ENCODE measurements around the gene ARL6IP5.

ARL6IP5 gene

DNA sequence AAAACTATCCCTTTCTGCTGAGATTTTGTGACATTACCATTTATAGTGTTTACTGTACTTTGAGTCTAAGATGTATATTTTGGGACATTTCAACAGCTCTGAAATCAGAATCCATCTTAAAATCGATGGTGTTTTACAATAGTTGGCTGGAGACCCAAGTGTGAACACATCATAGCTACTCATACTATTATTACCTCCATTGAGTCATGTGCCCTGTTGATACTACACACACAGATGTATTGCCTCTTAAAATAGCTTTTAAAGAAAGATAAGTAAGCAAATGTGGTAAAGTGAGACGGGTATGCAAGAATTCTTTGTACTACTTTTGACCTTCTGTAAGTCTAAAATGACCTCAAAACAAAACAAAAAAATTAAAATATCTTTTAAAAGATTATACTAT is 31.0 kb downstream of the ARL6IP5 start:
- Histone ChIP-seq H3K27me3 (ENCODE audit: control insufficient read depth in 2 of 2, insufficient read depth in 2 of 2, low read length in 2 of 2) (no peaks in the 10 kb centered on the region), H3K27ac (ENCODE audit: low read depth in 2 of 2, low read length in 2 of 2) (no peak overlapping the region), H3K4me1 (ENCODE audit: control insufficient read depth in 2 of 2, insufficient read depth in 2 of 2, low read length in 2 of 2) (peaks cover 0 to 4% of the 10 kb centered on the region in 2 donors), H3K9ac (ENCODE audit: low read depth in 1 of 2, low read length in 2 of 2) (no peak overlapping the region), H3K36me3 (ENCODE audit: control insufficient read depth in 2 of 2, insufficient read depth in 2 of 2, low read length in 2 of 2) (no peaks in the 10 kb centered on the region), H3K9me3 (ENCODE audit: control insufficient read depth in 2 of 2, low read length in 2 of 2) (no peaks in the 10 kb centered on the region), H3K4me3 (ENCODE audit: low read length in 2 of 2) (no peak overlapping the region)

DNA sequence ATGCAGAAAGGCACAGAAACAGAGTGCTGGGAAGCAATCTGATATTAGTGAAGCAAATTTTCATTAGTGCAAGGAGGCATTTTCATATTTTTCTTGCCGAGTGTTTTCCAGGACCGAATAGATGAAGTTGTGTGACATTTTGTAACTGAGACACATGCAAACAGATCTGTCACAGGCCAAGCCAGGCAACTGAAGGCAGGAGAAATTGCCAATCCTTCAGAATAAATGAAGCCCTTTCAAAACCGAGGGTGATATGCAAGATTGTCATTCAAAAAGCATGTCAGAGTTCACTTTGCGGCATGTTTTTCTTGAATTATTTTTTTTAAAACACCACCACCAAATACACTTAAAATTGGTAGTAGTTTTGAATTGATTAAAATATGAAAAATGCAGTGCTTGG is 31.4 kb downstream of the ARL6IP5 start:
- no peak overlapping the region for H3K9ac ChIP-seq (ENCODE audit: low read depth in 1 of 2, low read length in 2 of 2)
- peaks cover 0 to 4% of the 10 kb centered on the region in 2 donors for H3K4me1 ChIP-seq (ENCODE audit: control insufficient read depth in 2 of 2, insufficient read depth in 2 of 2, low read length in 2 of 2)
- H3K27ac ChIP-seq (ENCODE audit: low read depth in 2 of 2, low read length in 2 of 2): no peak overlapping the region
- H3K4me3 ChIP-seq (ENCODE audit: low read length in 2 of 2): no peak overlapping the region
- no peaks in the 10 kb centered on the region for H3K27me3 ChIP-seq (ENCODE audit: control insufficient read depth in 2 of 2, insufficient read depth in 2 of 2, low read length in 2 of 2)
- H3K36me3 ChIP-seq (ENCODE audit: control insufficient read depth in 2 of 2, insufficient read depth in 2 of 2, low read length in 2 of 2): no peaks in the 10 kb centered on the region
- no peaks in the 10 kb centered on the region for H3K9me3 ChIP-seq (ENCODE audit: control insufficient read depth in 2 of 2, low read length in 2 of 2)

DNA sequence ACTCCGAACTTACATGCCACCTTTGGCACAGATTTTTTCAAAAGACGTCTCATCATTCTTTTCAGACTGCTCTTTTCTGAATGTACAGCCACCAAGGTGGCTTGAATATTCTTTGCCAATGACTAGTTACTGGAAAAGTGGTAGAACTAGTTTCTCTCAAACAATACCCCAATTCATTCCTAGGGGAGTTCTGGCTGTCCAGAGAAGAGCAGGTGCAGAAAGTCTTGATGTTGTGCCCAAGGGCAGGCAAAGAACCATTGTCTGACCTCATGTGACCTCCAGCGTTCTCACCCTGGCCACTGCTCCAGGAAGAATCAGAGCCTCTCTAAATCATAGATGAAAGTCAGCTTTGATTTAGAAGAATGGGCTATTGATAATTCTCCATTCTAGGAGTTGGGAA is 32.2 kb downstream of the ARL6IP5 start:
- H3K27me3 ChIP-seq (ENCODE audit: control insufficient read depth in 2 of 2, insufficient read depth in 2 of 2, low read length in 2 of 2): no peaks in the 10 kb centered on the region
- H3K27ac ChIP-seq (ENCODE audit: low read depth in 2 of 2, low read length in 2 of 2): no peak overlapping the region
- H3K4me3 ChIP-seq (ENCODE audit: low read length in 2 of 2): no peak overlapping the region
- H3K4me1 ChIP-seq (ENCODE audit: control insufficient read depth in 2 of 2, insufficient read depth in 2 of 2, low read length in 2 of 2): peaks cover 0 to 4% of the 10 kb centered on the region in 2 donors
- no peak overlapping the region for H3K9ac ChIP-seq (ENCODE audit: low read depth in 1 of 2, low read length in 2 of 2)
- H3K36me3 ChIP-seq (ENCODE audit: control insufficient read depth in 2 of 2, insufficient read depth in 2 of 2, low read length in 2 of 2): no peaks in the 10 kb centered on the region
- H3K9me3 ChIP-seq (ENCODE audit: control insufficient read depth in 2 of 2, low read length in 2 of 2): no peaks in the 10 kb centered on the region

DNA sequence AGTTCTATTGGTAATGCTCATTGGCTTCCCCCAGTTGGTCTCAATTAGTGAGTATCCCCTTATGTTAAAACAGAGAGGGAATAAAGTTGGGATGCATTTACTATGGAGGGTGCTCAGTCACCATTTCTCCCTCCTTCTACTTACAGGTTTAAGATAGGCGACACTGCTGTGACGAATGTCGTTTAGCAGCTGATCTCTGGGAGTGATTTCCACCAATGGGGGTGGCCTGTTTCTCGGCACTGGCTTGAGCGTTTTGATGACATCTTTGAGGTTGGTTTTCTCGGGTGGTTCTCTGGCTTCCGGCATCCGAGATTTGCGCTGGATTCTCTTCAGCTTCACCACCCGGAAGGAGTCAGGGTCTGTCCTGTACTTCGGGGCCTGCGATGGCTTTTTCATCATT is 33.8 kb downstream of the ARL6IP5 start:
- Histone ChIP-seq H3K9me3 (ENCODE audit: control insufficient read depth in 2 of 2, low read length in 2 of 2) (no peaks in the 10 kb centered on the region), H3K27ac (ENCODE audit: low read depth in 2 of 2, low read length in 2 of 2) (no peak overlapping the region), H3K27me3 (ENCODE audit: control insufficient read depth in 2 of 2, insufficient read depth in 2 of 2, low read length in 2 of 2) (no peaks in the 10 kb centered on the region), H3K4me3 (ENCODE audit: low read length in 2 of 2) (no peak overlapping the region), H3K36me3 (ENCODE audit: control insufficient read depth in 2 of 2, insufficient read depth in 2 of 2, low read length in 2 of 2) (no peaks in the 10 kb centered on the region), H3K4me1 (ENCODE audit: control insufficient read depth in 2 of 2, insufficient read depth in 2 of 2, low read length in 2 of 2) (peaks cover 0 to 4% of the 10 kb centered on the region in 2 donors), H3K9ac (ENCODE audit: low read depth in 1 of 2, low read length in 2 of 2) (no peak overlapping the region)

DNA sequence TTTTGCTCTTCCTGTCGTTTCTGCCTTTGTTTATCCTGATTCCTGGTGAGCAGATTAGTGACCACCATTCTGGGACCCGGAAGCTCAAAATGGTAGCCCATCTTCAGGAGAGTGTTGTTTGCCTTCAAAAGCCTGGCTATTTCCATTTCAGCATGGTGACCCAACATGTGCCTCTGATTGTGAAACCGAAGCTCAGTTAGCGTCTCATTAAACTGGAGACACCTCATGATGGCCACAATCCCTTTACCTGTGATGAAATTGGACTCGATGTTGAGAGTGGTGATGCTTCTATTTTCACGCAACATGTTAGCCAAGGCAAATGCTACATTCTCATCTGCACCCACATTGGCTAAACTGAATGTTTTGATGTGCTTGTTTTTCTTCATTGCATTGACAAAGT is 34.4 kb downstream of the ARL6IP5 start:
- Histone ChIP-seq H3K9me3 (ENCODE audit: control insufficient read depth in 2 of 2, low read length in 2 of 2) (no peaks in the 10 kb centered on the region), H3K4me3 (ENCODE audit: low read length in 2 of 2) (no peak overlapping the region), H3K27me3 (ENCODE audit: control insufficient read depth in 2 of 2, insufficient read depth in 2 of 2, low read length in 2 of 2) (no peaks in the 10 kb centered on the region), H3K4me1 (ENCODE audit: control insufficient read depth in 2 of 2, insufficient read depth in 2 of 2, low read length in 2 of 2) (peaks cover 0 to 4% of the 10 kb centered on the region in 2 donors), H3K9ac (ENCODE audit: low read depth in 1 of 2, low read length in 2 of 2) (no peak overlapping the region), H3K27ac (ENCODE audit: low read depth in 2 of 2, low read length in 2 of 2) (no peak overlapping the region), H3K36me3 (ENCODE audit: control insufficient read depth in 2 of 2, insufficient read depth in 2 of 2, low read length in 2 of 2) (no peaks in the 10 kb centered on the region)

DNA sequence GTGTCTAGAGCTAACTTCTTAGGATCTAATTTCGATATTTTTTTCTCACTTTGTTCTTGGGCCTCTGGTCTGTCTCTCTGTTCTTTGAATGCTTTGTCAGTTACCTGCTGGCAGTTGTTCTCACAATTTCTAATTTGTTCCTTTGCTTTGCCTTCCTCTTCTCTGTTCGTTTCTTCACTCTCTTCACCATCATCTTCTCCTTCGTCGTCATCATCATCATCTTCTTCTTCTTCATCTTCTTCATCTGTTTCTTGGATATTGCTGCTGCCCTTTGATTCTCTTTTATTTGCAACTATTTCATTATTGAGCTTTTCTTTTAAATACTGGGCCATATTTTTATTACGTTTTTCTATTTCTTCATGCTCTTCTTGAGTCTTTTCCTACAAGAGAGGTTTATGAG is 34.9 kb downstream of the ARL6IP5 start:
- Histone ChIP-seq H3K9ac (ENCODE audit: low read depth in 1 of 2, low read length in 2 of 2) (no peak overlapping the region), H3K27ac (ENCODE audit: low read depth in 2 of 2, low read length in 2 of 2) (no peak overlapping the region), H3K4me1 (ENCODE audit: control insufficient read depth in 2 of 2, insufficient read depth in 2 of 2, low read length in 2 of 2) (peaks cover 0 to 4% of the 10 kb centered on the region in 2 donors), H3K4me3 (ENCODE audit: low read length in 2 of 2) (no peak overlapping the region), H3K27me3 (ENCODE audit: control insufficient read depth in 2 of 2, insufficient read depth in 2 of 2, low read length in 2 of 2) (no peaks in the 10 kb centered on the region), H3K36me3 (ENCODE audit: control insufficient read depth in 2 of 2, insufficient read depth in 2 of 2, low read length in 2 of 2) (no peaks in the 10 kb centered on the region), H3K9me3 (ENCODE audit: control insufficient read depth in 2 of 2, low read length in 2 of 2) (no peaks in the 10 kb centered on the region)

DNA sequence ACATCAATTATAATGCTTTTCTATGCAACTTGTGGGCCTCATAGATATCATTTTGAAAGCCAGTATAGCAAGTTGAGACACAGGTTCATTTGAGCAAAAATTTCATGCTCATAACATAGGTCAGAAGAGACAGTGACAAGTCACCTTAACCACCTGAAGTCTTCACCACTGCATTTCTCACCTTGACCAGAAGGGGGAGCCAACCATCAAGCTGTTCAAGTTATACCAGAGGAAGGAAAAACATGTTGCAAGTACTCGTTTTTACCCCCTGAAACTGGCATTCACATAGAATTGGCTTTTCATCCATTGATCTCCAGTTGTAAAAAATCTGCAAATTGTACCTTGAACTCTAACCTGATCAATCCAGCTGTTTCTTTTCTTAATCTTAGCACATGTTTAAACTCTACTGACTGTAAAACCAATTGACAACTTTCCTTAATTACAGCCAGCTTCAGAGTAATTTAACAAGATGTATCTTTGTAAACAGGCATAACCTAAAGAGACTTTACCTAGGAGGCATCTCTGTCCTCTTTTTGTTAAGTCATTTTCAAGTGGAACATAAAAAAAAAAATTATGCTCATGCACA is 36.2 kb downstream of the ARL6IP5 start:
- Histone ChIP-seq H3K9me3 (ENCODE audit: control insufficient read depth in 2 of 2, low read length in 2 of 2) (no peaks in the 10 kb centered on the region), H3K27ac (ENCODE audit: low read depth in 2 of 2, low read length in 2 of 2) (no peak overlapping the region), H3K4me3 (ENCODE audit: low read length in 2 of 2) (no peak overlapping the region), H3K36me3 (ENCODE audit: control insufficient read depth in 2 of 2, insufficient read depth in 2 of 2, low read length in 2 of 2) (no peaks in the 10 kb centered on the region), H3K27me3 (ENCODE audit: control insufficient read depth in 2 of 2, insufficient read depth in 2 of 2, low read length in 2 of 2) (no peaks in the 10 kb centered on the region), H3K9ac (ENCODE audit: low read depth in 1 of 2, low read length in 2 of 2) (no peak overlapping the region), H3K4me1 (ENCODE audit: control insufficient read depth in 2 of 2, insufficient read depth in 2 of 2, low read length in 2 of 2) (peaks cover 0 to 4% of the 10 kb centered on the region in 2 donors)

DNA sequence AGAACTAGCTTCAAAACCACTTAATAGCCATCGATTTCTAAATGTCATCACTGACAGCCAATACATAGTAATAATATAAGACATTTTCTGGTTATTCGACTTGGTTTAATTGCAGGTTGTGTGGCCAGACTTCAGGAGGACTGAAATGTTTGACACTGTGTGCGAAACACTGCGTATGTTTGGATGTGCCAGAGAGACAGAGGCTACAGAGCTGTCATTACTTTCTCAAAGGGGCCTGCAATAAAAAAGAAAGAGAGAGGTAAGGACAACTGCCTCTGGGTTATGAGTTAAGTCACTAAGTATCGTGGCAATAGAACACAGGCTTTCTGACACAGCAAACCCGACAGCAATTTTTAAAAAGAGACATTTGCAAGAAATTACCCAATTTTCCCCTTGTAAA is 36.8 kb downstream of the ARL6IP5 start:
- Histone ChIP-seq H3K9me3 (ENCODE audit: control insufficient read depth in 2 of 2, low read length in 2 of 2) (no peaks in the 10 kb centered on the region), H3K9ac (ENCODE audit: low read depth in 1 of 2, low read length in 2 of 2) (no peak overlapping the region), H3K27me3 (ENCODE audit: control insufficient read depth in 2 of 2, insufficient read depth in 2 of 2, low read length in 2 of 2) (no peaks in the 10 kb centered on the region), H3K36me3 (ENCODE audit: control insufficient read depth in 2 of 2, insufficient read depth in 2 of 2, low read length in 2 of 2) (no peaks in the 10 kb centered on the region), H3K4me3 (ENCODE audit: low read length in 2 of 2) (no peak overlapping the region), H3K4me1 (ENCODE audit: control insufficient read depth in 2 of 2, insufficient read depth in 2 of 2, low read length in 2 of 2) (peaks cover 0 to 4% of the 10 kb centered on the region in 2 donors), H3K27ac (ENCODE audit: low read depth in 2 of 2, low read length in 2 of 2) (no peak overlapping the region)

DNA sequence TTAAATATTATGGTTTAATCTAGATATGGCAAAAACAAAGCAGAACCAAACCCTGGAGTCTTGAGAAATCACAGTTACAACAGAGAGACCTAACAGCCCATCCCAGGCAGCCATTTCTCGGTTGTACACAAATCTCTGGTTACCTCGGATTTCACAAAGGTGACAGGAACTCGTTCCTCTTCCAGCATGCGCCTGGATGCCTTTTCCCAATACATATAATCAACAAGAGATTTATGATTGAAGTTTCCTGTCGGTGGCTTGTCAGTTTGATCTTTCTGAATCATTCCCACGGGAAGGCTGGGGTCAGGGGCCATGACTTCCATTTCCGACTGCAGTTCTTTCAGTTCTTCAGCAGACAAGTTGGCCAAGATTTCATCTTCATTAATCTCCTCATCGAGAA is 37.2 kb downstream of the ARL6IP5 start:
- Histone ChIP-seq H3K4me3 (ENCODE audit: low read length in 2 of 2) (no peak overlapping the region), H3K27ac (ENCODE audit: low read depth in 2 of 2, low read length in 2 of 2) (no peak overlapping the region), H3K36me3 (ENCODE audit: control insufficient read depth in 2 of 2, insufficient read depth in 2 of 2, low read length in 2 of 2) (no peaks in the 10 kb centered on the region), H3K9me3 (ENCODE audit: control insufficient read depth in 2 of 2, low read length in 2 of 2) (no peaks in the 10 kb centered on the region), H3K27me3 (ENCODE audit: control insufficient read depth in 2 of 2, insufficient read depth in 2 of 2, low read length in 2 of 2) (no peaks in the 10 kb centered on the region), H3K9ac (ENCODE audit: low read depth in 1 of 2, low read length in 2 of 2) (no peak overlapping the region), H3K4me1 (ENCODE audit: control insufficient read depth in 2 of 2, insufficient read depth in 2 of 2, low read length in 2 of 2) (peaks cover 0 to 2% of the 10 kb centered on the region in 2 donors)

DNA sequence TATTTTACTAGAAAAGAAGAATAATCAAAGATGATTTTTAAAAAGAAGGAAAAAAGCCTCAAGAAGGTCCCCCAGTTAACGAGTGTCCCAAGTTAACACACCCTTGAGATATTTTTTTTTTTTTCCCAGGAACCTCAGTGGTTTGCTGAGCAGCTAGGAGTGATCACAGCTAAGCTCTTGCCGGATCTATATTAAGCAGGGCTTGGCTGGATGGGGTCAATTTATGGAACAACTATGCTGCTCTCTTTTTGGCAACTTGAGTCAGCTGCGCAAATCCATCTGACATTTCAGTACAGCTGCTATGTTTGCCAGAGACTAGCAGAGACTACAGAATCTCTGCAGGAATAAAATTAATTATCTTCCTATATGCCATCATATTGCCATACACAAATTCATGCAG is 37.7 kb downstream of the ARL6IP5 start, which contains the start of gene LMOD3:
LMOD3 (minus strand) TSS at position 193 of the 400 bp plus-strand sequence. CDS start 209 bp downstream, outside the sequence.
- Histone ChIP-seq H3K9ac (ENCODE audit: low read depth in 1 of 2, low read length in 2 of 2) (no peak within 1 kb of the TSS), H3K27me3 (ENCODE audit: control insufficient read depth in 2 of 2, insufficient read depth in 2 of 2, low read length in 2 of 2) (no peaks in the 10 kb centered on the region), H3K27ac (ENCODE audit: low read depth in 2 of 2, low read length in 2 of 2) (no peak within 1 kb of the TSS), H3K4me3 (ENCODE audit: low read length in 2 of 2) (no peak within 1 kb of the TSS), H3K4me1 (ENCODE audit: control insufficient read depth in 2 of 2, insufficient read depth in 2 of 2, low read length in 2 of 2) (no peaks in the 10 kb centered on the region), H3K9me3 (ENCODE audit: control insufficient read depth in 2 of 2, low read length in 2 of 2) (no peaks in the 10 kb centered on the region), H3K36me3 (ENCODE audit: control insufficient read depth in 2 of 2, insufficient read depth in 2 of 2, low read length in 2 of 2) (no peaks in the 10 kb centered on the region)

DNA sequence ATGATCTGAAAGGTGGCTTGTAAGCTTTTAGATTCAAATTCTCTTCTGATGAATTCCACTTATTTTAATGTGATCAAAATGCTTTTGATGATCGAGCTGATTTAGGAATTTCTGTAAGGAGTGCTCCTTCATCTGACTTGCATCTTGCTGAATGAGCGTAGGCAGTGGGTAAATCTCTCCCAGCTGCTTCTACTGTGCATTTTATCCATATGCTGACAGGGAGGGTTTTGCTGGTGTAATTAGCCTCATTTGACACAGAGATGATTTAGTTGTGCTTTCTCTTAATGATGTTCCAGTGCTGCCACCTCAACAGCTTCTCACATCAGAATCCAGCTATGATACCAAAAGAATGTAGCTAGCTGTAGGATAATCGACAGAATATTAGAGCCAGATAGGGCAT is 41.5 kb downstream of the ARL6IP5 start:
- Histone ChIP-seq H3K4me3 (ENCODE audit: low read length in 2 of 2) (no peak overlapping the region), H3K9me3 (ENCODE audit: control insufficient read depth in 2 of 2, low read length in 2 of 2) (no peaks in the 10 kb centered on the region), H3K27me3 (ENCODE audit: control insufficient read depth in 2 of 2, insufficient read depth in 2 of 2, low read length in 2 of 2) (no peaks in the 10 kb centered on the region), H3K9ac (ENCODE audit: low read depth in 1 of 2, low read length in 2 of 2) (no peak overlapping the region), H3K36me3 (ENCODE audit: control insufficient read depth in 2 of 2, insufficient read depth in 2 of 2, low read length in 2 of 2) (no peaks in the 10 kb centered on the region), H3K4me1 (ENCODE audit: control insufficient read depth in 2 of 2, insufficient read depth in 2 of 2, low read length in 2 of 2) (no peaks in the 10 kb centered on the region), H3K27ac (ENCODE audit: low read depth in 2 of 2, low read length in 2 of 2) (no peak overlapping the region)
